HG02884 (cell line): ENCODE measurements around the gene TBCD.

ENCODE experiments used
- ATAC-seq: cut with Tn5 transposase; IDR thresholded peaks from one replicate; pipeline ENCODE4 v1.9.1; 2021; ENCODE audit warnings: mild to moderate bottlenecking, moderate library complexity; ENCODE audit not compliant: unreplicated experiment

TBCD gene

DNA sequence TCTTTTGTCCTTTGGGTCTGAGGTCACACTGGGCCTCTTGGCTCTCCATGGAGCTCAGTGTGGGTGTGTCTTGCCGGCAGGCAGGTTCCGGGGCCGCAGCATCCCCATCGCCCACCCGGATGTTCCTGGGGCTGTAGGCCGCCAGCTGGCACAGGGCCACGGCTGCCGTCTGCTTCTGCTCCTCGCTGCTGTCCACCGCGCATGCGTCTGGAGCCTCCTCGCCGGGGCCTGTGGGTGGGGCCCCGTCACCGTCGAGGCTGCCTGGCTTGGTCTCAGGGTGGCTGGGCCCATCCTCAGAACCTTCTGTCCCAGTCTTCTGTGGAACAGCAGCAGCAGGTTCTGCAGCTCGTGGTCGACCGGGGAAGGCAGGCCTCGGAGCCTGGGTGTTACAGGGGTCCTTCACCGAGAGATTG is 78.4 kb downstream of the TBCD start:
- ATAC-seq: no peak

DNA sequence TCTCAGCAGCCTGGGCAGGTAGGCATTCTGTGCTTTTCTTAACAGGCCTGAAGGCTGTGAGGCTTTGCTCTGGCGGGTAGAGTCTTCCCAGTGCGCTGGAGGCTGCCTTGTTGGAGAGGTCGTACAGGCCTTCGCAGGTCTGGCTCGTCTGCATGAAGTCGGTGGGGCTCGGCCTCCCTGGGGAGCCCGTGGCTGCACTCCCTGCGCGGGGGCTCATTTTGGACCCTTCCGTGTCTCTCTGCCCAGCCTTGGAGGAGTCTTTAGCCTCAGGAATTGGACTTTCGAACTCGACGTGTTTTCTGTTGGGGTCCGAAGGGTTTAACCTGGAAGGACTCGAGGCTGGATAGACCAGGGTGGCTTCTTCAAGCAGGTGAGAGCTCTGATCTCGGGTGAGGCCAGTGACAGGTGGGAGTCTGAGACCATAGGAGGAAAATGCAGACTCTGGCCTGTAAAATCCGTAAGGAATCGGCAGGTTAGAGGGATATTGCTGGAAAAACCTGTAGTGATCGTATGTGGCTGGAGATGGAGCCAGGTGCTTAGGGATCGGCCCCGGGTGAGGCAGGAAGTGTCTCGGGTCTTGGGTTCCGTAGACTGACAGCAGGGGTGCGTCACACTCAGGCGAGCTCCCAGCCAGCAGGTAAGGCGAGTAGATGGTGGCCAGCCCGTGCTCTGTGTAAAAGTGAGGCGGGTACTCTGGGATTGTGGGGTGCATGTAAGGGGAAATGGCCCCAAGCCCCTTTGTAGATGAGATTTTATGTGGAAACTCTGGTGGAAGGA is 79.4 kb downstream of the TBCD start:
- no peak for ATAC-seq

- no peak for ATAC-seq
These were observed 79.9 kb downstream of the TBCD start for GRCh38 chr17:82831818-82832200.

DNA sequence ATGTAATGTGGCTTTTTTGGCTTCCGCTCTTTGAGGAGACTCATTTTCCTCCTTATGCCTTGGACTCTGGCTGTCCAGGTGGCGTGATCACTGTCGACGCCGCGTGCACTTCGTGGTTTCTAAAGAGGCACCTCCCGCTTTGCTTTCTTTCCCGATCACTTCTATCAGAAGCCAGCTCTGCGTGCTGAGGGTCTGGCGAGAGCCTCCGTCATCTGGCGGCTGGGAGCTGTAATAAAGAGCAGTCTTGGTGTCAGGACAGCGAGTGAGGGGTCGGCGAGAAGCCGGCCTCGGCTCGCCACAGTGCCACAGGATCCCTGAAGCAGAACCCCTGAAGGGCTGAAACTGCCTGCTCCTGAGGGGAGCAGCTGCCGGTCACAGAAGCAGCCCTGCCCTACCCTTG is 80.5 kb downstream of the TBCD start:
- no peak for ATAC-seq

- no peak for ATAC-seq
These were observed 81.1 kb downstream of the TBCD start for GRCh38 chr17:82832881-82833475.

GRCh38 chr17:82835122-82835521 is 83.3 kb downstream of the TBCD start:
- no peak for ATAC-seq

- ATAC-seq: no peak
These were observed 84.1 kb downstream of the TBCD start for GRCh38 chr17:82835766-82836512.

DNA sequence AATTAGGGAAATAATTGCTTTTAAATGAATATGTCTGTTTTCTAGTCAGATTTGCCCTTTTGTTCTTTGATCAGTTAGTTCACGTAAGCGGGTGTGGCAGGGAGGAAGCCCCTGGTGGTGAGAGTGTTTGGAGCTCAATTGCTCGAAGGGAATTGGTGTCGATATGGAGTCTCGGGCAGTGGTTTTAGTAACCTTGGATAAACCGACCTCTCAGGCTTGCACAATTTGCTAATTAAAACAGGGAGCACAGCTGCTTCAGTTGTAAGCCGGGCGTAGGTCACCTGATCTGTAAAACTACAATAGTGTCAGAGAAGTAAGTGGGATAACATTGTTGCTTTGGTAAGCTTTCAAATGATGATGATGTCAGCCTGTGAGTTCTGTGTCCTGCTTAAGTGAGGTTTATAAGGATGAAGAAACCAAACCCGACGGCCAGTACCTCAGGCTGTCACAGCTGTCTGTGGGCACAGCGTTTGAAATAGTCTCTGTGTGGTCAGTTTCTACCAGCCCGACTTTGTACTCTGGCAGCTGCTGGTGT is 85.0 kb downstream of the TBCD start:
- ATAC-seq: no peak

- ATAC-seq: no peak
These were observed 85.9 kb downstream of the TBCD start for GRCh38 chr17:82837586-82838320.

- ATAC-seq: no peak
These were observed 86.7 kb downstream of the TBCD start for GRCh38 chr17:82838386-82839063.

- no peak for ATAC-seq
These were observed 87.9 kb downstream of the TBCD start, which contains the start of gene ZNF750 for GRCh38 chr17:82839617-82840292. Gene ZNF750 (minus strand): TSS chr17:82840022. CDS start chr17:82832454, 7,568 bp downstream.

DNA sequence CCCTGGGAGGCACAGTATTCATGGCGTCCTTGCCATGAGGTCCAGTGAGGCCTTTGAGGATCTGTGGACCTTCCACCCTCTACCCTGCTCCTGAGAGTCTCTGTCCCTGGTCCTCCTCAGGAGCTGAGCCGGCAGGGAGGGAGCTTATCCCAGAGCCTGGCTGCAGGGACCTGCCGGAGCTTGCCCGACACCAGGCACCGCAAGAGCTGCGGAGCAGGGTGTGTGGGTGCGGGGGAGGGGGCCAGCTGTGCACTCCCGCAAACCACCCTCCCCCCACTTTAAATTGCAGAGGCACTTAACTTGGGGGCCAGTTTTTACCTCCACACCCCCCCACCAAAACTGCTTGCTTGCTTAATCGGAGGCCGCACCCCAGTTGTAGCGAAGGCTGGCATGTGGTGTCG is 88.6 kb downstream of the TBCD start:
- no peak for ATAC-seq

DNA sequence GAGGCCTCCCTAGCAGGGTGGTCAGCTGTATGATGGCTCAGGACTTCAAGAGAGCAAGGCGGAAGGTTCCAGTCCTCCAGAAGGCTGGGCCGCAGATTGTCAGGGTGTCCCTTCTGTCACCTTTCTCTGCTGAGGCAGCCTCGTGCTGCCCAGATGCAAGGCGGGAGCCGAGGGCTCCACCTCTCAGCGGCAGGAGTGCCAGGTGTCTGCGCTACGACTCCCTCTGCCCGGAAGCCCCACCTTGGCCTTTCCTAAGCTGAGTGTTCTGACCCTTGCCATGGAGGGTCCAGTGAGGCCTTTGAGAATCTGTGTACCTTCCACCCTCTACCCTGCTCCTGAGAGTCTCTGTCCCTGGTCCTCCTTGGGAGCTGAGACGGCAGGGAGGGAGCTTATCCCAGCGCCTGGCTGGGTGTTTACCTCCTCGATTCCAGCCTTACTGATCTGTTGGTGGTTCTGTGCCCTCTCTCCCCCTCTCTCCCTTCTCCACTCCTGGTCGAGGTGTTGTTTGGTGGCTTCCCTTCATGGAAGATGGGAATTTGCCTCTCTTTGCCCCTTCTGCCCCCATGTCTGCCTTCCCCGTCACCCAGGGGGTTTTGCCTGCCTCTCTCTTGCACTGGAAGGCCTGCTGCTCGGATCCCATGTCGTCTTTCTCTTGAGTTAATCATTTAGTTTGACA is 90.2 kb downstream of the TBCD start:
- no peak for ATAC-seq

DNA sequence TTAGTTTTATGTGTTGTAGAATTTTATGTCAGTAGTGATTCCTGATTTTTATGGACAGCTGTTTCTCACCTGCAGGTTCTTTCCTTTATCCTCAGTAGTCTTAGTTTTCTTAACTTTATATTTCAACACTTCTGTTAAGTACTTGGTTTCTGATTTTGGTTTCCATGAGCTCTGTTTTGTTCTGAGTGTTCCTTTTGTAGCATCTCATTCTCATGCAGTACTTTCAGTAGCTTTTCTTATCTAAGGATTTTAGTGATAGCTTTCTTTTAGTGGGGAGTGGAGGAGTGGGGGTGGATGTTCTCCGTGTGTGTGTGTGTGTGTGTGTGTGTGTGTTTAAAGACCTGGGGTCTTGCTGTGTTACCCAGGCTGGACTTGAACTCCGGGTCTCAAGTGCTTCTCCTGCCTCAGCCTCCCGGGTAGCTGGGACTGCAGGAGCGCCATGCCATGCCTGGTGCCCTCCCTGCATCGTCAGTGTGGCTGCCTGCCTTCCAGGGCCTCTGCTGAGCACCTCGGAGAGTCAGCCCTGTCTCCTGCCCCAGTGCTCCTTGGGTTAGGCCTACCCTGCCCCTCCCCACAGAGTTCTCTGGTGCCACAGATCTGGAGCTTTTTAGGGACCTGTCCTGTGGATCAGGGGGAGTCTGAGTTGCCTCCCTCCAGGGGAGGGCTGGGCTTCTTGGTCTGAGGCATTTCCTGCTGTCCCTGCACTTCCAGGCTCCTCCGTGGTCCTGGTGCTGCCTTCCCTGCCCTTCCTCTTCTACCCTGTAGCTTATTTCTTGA is 92.2 kb downstream of the TBCD start:
- no peak for ATAC-seq

DNA sequence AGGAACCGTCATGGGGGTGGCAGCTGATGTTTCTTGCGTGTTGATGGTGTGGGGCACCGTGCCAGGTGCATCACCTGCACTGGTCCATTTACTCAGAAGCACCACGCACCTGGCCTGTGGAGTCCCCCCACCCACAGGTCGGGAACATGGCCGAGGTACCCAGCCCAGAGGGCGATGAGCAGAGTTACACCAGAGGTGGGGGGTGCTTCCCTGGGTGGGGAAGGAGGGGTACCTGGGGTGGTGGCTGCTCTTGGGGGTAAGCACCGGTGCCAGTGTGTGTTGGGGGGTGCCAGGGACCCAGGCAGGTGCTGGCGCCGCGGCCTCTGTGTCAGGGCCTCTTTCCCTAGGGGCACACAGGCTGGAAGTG is 92.9 kb downstream of the TBCD start:
- ATAC-seq: no peak

DNA sequence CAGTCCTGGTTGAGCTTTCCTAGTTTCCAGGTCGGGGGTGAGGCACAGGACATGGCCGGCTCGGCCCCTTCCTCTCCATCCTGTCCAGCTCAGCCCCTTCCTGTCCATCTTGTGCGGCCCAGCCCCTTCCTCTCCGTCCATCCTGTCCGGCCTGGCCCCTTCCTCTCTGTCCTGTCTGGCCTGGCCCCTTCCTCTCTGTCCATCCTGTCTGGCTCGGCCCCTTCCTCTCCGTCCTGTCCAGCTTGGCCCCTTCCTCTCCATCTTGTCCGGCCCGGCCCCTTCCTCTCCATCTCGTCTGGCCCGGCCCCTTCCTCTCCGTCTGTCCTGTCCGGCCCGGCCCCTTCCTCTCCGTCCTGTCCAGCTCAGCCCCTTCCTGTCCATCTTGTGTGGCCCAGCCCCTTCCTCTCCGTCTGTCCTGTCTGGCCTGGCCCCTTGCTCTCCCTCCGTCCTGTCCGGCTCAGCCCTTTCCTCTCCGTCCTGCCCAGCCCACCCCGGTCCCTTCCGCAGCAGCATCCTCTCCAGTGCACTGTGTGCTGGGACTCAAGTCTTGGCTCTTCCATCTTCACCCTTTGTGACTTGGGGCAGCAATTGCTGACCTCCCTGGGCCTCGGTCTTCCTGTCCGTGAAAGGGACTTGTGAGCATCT is 93.4 kb downstream of the TBCD start:
- ATAC-seq: no peak

GRCh38 chr17:82846061-82846691 is 94.3 kb downstream of the TBCD start:
- no peak for ATAC-seq
